Psoas muscle (tissue), 8 donors: ENCODE data around the gene MPPED1. TPM values are rescaled to one million over a fixed set of nuclear protein-coding genes. Genes with fewer than 3 reads are reported as not detected.

Experiments used
- ATAC-seq, 4 donors: fragments of 200-7000 bp; cut with Tn5 transposase; one replicate each; pipeline ENCODE4 v1.9.1; 2020; ENCODE audit warnings: moderate library complexity in 3 of 4, mild to moderate bottlenecking in 2 of 4
- DNase-seq, 2 donors: peaks; one replicate each; pipeline ENCODE4 v3.0.0-alpha.2; 2020
- H3K27ac ChIP-seq: fragments of 200-600 bp; one replicate; pipeline ENCODE4 v1.8.0; 2022
- H3K27me3 ChIP-seq, 3 donors: fragments of 200-600 bp in 1 of 3; one replicate each; pipeline versions ENCODE4 v1.6.1 to v1.8.0; 2013 to 2022; ENCODE audit warnings: low read length in 2 of 3, mild to moderate bottlenecking in 2 of 3, moderate library complexity in 1 of 3; ENCODE audit not compliant: insufficient read depth in 3 of 3
- H3K36me3 ChIP-seq, 2 donors: fragments of 200-600 bp in 1 of 2; one replicate each; pipeline versions ENCODE4 v1.6.1 to v1.8.0; 2013 to 2022; ENCODE audit warnings: low read depth in 1 of 2, mild to moderate bottlenecking in 1 of 2, moderate library complexity in 1 of 2; ENCODE audit not compliant: insufficient read depth in 1 of 2
- H3K4me1 ChIP-seq: fragments of 200-600 bp; one replicate; pipeline ENCODE4 v1.8.0; 2022
- H3K4me3 ChIP-seq: fragments of 200-600 bp; one replicate; pipeline ENCODE4 v1.8.0; 2022; ENCODE audit warnings: mild to moderate bottlenecking
- H3K9me3 ChIP-seq: fragments of 200-600 bp; one replicate; pipeline ENCODE4 v1.8.0; 2022
- WGBS, 3 donors: extraction: QIAGEN DNeasy Blood & Tissue Kit; methylation state at CpG; one replicate each; pipeline versions ENCODE4 v1.1.6 to v1.1.7; 2013; 5-methylcytosine and 5-hydroxymethylcytosine counted together
- intact Hi-C, 2 donors: fragments of 100-400 bp; cut with DNase I; formaldehyde crosslinking; loops; one replicate each; pipeline versions ENCODE4 v1.11.0 to v1.14.2; 2022
- polyA plus RNA-seq, 3 donors: library from polyadenylated mRNA; stranded (reverse); fragments of 200-250 nt; gene quantifications; one replicate each; pipeline ENCODE4 v1.2.3, GENCODE V29; 2013
- total RNA-seq, 4 donors: library from RNA; stranded (reverse); fragmentation: NEBNext Ultra II Directional in 2 of 4; extraction: Animal tissue kit (Norgen Biotek cat#: 25700) in 2 of 4; gene quantifications; one replicate each; pipeline versions ENCODE4 v1.2.1 to v1.2.4, GENCODE V29; 2021 to 2023
- TF ChIP-seq, protein P1 (sequence below): fragments of 200-600 bp; IDR thresholded peaks from one replicate; pipeline ENCODE4 v1.8.0; 2022; ENCODE audit warnings: antibody characterized with exemption
- donor health status: healthy with polysubstance abuse.
- donor health status: DM: no; HTN: no; CAD: no; lungs with moderate emphysema.
- donor health status: Bipolar disorder and iron deficiency.
- donor health status: healthy.
- donor health status: DM: yes; HTN: yes; CAD: no.
- donor health status: DM: no; HTN: no; CAD: no.
- donor health status: DM: no; HTN: no; CAD: no.
- donor health status: DM: yes; HTN: yes; CAD: no.

Gene MPPED1
- total and polyA plus RNA-seq, 7 donors, result 0.04 to 0.10 TPM; not detected in 5

DNA sequence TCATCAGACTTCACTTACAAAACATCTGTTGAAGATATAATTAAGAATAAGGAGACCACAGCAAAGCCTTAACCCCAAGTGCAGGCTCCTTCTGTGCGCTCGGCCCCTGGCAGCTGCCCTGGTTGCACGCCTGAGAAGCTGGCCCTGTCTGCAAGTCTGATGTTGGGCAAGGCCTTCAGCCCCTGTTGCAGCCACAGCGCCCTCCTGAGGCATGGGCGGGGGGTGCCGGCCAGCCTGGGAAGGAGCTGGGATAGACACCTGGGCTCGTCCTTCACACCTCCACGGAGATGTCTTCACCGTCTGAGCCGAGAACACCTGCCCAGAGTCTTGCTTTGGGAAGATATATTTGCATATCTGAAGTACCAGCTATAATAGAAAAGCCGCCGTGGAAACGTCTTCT lies 104.1 kb downstream of the MPPED1 start:
- Histone ChIP-seq H3K4me3 (no peak overlapping the region), H3K27me3 (peaks cover 0 to 4% (median 0%) of the 10 kb centered on the region in 3 donors), H3K27ac (no peak overlapping the region), H3K9me3 (no peaks in the 10 kb centered on the region), H3K36me3 (no peaks in the 10 kb centered on the region), H3K4me1 (no peaks in the 10 kb centered on the region)
- no peak for ATAC-seq
- 63 to 65% (median 64%) methylated on average over 13 of the region's 13 CpGs for WGBS, 3 donors
- DNase-seq, result no peak
- TF ChIP-seq, protein P1, sequence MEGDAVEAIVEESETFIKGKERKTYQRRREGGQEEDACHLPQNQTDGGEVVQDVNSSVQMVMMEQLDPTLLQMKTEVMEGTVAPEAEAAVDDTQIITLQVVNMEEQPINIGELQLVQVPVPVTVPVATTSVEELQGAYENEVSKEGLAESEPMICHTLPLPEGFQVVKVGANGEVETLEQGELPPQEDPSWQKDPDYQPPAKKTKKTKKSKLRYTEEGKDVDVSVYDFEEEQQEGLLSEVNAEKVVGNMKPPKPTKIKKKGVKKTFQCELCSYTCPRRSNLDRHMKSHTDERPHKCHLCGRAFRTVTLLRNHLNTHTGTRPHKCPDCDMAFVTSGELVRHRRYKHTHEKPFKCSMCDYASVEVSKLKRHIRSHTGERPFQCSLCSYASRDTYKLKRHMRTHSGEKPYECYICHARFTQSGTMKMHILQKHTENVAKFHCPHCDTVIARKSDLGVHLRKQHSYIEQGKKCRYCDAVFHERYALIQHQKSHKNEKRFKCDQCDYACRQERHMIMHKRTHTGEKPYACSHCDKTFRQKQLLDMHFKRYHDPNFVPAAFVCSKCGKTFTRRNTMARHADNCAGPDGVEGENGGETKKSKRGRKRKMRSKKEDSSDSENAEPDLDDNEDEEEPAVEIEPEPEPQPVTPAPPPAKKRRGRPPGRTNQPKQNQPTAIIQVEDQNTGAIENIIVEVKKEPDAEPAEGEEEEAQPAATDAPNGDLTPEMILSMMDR, result no peak
- intact Hi-C loops, result no loop called here

DNA sequence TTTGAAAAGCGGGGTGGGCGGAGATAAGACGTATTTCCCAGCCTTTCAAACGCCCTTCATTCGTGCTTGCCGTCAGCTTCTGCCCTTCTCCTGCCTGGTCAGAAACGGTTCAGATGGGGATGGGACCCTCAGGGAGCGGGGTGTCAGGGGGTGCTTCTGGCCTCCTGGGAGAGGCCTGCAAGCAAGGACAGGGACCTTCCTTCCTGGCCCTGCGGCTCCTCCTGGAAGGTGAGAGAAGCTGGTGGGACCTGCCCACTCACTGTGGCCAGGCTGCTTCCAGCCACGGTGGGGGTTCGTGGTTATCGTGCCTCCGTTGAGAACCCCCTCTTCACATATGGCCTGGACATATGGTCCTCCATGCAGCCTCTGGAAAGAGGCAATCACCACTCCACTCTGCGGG lies 104.6 kb downstream of the MPPED1 start:
- peaks cover 0 to 4% (median 0%) of the 10 kb centered on the region in 3 donors for H3K27me3 ChIP-seq
- H3K36me3 ChIP-seq, result no peaks in the 10 kb centered on the region
- H3K27ac ChIP-seq, result no peak overlapping the region
- H3K4me3 ChIP-seq, result no peak overlapping the region
- 77 to 81% (median 79%) methylated on average over 14 of the region's 14 CpGs for WGBS, 3 donors
- TF ChIP-seq, protein P1, result no peak
- H3K9me3 ChIP-seq, result no peaks in the 10 kb centered on the region
- intact Hi-C loops, result no loop called here
- H3K4me1 ChIP-seq, result no peaks in the 10 kb centered on the region
- DNase-seq, result no peak
- ATAC-seq, result no peak

DNA sequence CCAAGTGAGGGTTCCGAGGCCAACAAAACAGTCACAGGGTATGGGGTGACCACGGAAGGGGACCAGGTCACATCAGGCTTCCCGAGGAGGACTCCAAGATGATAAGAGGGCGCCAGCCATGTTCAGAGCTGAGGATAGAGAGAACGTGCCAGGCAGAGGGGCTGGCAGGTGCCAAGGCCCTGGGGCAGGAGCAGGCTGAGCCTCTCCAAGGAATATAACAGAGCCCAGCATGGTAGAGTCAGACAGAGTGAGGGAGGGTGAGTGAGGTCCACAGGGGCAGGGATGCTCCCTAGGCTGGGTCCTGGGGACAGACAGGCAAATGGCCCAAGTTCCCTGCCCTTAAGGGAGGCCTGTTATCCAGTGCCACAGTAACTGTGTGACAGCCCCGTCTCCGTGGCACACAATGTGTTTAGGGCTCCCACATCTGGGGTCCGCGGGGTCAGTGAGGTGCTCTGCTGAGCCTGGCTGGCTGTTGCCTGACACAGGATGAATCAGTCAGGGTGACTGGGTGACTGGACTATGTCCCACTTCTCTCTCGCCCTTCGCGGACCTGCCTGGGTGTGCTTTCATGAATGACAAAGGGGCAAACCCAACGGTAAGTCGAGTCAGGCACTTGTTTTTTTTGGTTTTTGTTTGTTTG lies 105.3 kb downstream of the MPPED1 start:
- H3K27ac ChIP-seq, result no peak overlapping the region
- 81 to 88% (median 85%) methylated on average over 14 of the region's 14 CpGs for WGBS, 3 donors
- no peak overlapping the region for H3K4me3 ChIP-seq
- TF ChIP-seq, protein P1, result no peak
- DNase-seq (no peak), ATAC-seq (no peak)
- no peaks in the 10 kb centered on the region for H3K4me1 ChIP-seq
- intact Hi-C loops, result no loop called here
- peaks cover 0 to 4% (median 0%) of the 10 kb centered on the region in 3 donors for H3K27me3 ChIP-seq
- no peaks in the 10 kb centered on the region for H3K9me3 ChIP-seq
- no peaks in the 10 kb centered on the region for H3K36me3 ChIP-seq

DNA sequence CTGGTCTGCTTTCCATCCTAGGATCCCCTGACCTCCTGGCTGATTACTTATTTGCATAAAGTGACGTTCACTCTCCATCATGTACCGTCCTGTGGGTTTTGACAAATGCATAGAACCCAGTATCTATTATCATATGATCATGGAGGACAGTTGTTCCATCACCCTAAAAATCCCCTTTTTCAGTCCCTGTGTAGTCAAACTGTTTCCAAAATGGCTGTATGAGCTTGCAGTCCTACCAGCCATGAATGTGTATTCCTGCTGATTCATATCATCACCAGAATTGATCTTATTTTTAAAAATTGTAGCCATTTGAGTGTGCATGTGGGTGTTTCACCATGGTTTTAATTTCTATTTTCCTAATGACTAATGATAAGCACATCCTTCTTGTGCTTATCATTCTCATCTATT lies 108.8 kb downstream of the MPPED1 start:
- H3K27me3 ChIP-seq, result peaks cover 0 to 3% (median 3%) of the 10 kb centered on the region in 3 donors
- ATAC-seq (no peak), DNase-seq (no peak)
- TF ChIP-seq, protein P1, result no peak
- no peak overlapping the region for H3K4me3 ChIP-seq
- no peaks in the 10 kb centered on the region for H3K36me3 ChIP-seq
- H3K9me3 ChIP-seq, result no peaks in the 10 kb centered on the region
- no peaks in the 10 kb centered on the region for H3K4me1 ChIP-seq
- WGBS, 3 donors, result 56 to 61% (median 56%) methylated on average over 2 of the region's 2 CpGs
- no peak overlapping the region for H3K27ac ChIP-seq
- intact Hi-C loops, result no loop called here

DNA sequence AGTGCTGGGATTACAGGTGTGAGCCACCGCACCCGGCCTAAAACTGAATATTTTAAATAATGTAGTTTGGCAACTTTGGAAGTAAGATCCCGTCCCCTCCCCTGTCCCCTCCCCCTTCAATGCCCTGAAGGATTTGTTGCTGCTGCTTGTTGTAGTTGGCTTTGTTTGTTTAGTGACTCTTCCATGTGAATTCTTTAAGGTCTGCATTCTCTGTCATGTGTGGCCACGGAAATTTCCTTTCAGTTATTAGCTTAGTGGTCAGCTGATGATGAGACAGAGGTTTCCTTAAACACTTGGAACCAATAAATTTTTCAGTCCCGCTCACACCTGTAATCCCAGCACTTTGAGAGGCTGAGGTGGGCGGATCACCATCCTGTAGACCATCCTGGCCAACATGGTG lies 109.9 kb downstream of the MPPED1 start:
- Histone ChIP-seq H3K27ac (no peak overlapping the region), H3K27me3 (peaks cover 0 to 10% (median 4%) of the 10 kb centered on the region in 3 donors), H3K4me1 (no peaks in the 10 kb centered on the region), H3K36me3 (no peaks in the 10 kb centered on the region), H3K4me3 (no peak overlapping the region), H3K9me3 (no peaks in the 10 kb centered on the region)
- ATAC-seq (no peak), DNase-seq (no peak)
- intact Hi-C loops, result no loop called here
- 76 to 89% (median 83%) methylated on average over 6 of the region's 6 CpGs for WGBS, 3 donors
- TF ChIP-seq, protein P1, result no peak
